WTC11 (cell line): ENCODE measurements around the gene DGCR8. TPM values are rescaled to one million over a fixed set of nuclear protein-coding genes. Genes with fewer than 3 reads are reported as not detected.

Experiments used
- ATAC-seq: fragments of 200-7000 bp; cut with Tn5 transposase; 2 replicates; pipeline ENCODE4 v1.10.0; 2021; ENCODE audit warnings: mild to moderate bottlenecking, moderate library complexity
- CTCF ChIA-PET: fragments of 300-600 bp; sonication (Branson Sonifier 250); formaldehyde crosslinking; loops from one replicate; lab custom pipeline; 2021; ENCODE audit warnings: antibody characterized with exemption; lab: Charles Lee
- POLR2A ChIA-PET: fragments of 350-600 bp; sonication (Branson Sonifier 250); formaldehyde crosslinking; loops from one replicate; lab custom pipeline; 2021; ENCODE audit warnings: antibody characterized with exemption; lab: Charles Lee
- DNase-seq: peaks from one replicate; pipeline ENCODE4 v3.0.0; 2021; ENCODE audit warnings: low spot score
- H3K27ac Mint-ChIP-seq: 2 replicates; pipeline ENCODE4 v1.8.0; 2021; ENCODE audit warnings: mixed read lengths
- H3K27me3 Mint-ChIP-seq: 2 replicates; pipeline ENCODE4 v1.8.0; 2021; ENCODE audit warnings: low read depth, mild to moderate bottlenecking, moderate library complexity, mixed read lengths
- H3K36me3 Mint-ChIP-seq: 2 replicates; pipeline ENCODE4 v1.8.0; 2021; ENCODE audit warnings: mixed read lengths
- H3K4me1 Mint-ChIP-seq: 2 replicates; pipeline ENCODE4 v1.8.0; 2022; ENCODE audit warnings: mixed read lengths
- H3K4me3 Mint-ChIP-seq: 2 replicates; pipeline ENCODE4 v1.8.0; 2021; ENCODE audit warnings: mild to moderate bottlenecking, moderate library complexity, mixed read lengths
- H3K9me3 Mint-ChIP-seq: 2 replicates; pipeline ENCODE4 v1.8.0; 2021; ENCODE audit warnings: mixed read lengths
- AFF4 ChIP-seq: sonication (generic); formaldehyde crosslinking; IDR thresholded peaks from 2 replicates; pipeline ENCODE4 v1.8.1; 2023; ENCODE audit warnings: mild to moderate bottlenecking, missing genetic modification reagents, borderline replicate concordance
- CREM ChIP-seq: sonication (generic); formaldehyde crosslinking; IDR thresholded peaks from 2 replicates; pipeline ENCODE4 v1.8.1; 2022; ENCODE audit warnings: mild to moderate bottlenecking, missing genetic modification reagents, moderate library complexity
- E2F5 ChIP-seq: sonication (generic); formaldehyde crosslinking; IDR thresholded peaks from 2 replicates; pipeline ENCODE4 v1.8.1; 2022; ENCODE audit warnings: mild to moderate bottlenecking, moderate library complexity, missing genetic modification reagents
- EMX1 ChIP-seq: fragments of 250-450 bp; sonication (Bioruptor Pico); IDR thresholded peaks from 2 replicates; pipeline ENCODE4 v1.8.0; 2021; ENCODE audit warnings: mild to moderate bottlenecking
- ERG ChIP-seq: fragments of 250-450 bp; sonication (Bioruptor Pico); IDR thresholded peaks from 2 replicates; pipeline ENCODE4 v1.8.0; 2021; ENCODE audit warnings: mild to moderate bottlenecking
- FOXK1 ChIP-seq: sonication (generic); formaldehyde crosslinking; IDR thresholded peaks from 2 replicates; pipeline ENCODE4 v1.8.0; 2022; ENCODE audit warnings: mild to moderate bottlenecking, moderate library complexity, missing genetic modification reagents
- FOXP1 ChIP-seq: sonication (generic); formaldehyde crosslinking; IDR thresholded peaks from 2 replicates; pipeline ENCODE4 v1.8.0; 2022; ENCODE audit warnings: missing genetic modification reagents, mild to moderate bottlenecking, moderate library complexity, borderline replicate concordance
- JUN ChIP-seq: sonication (generic); formaldehyde crosslinking; IDR thresholded peaks from 2 replicates; pipeline ENCODE4 v1.8.0; 2023; ENCODE audit warnings: mild to moderate bottlenecking, missing genetic modification reagents
- NR3C1 ChIP-seq: sonication (generic); formaldehyde crosslinking; conservative IDR thresholded peaks from 2 replicates; pipeline ENCODE4 v1.8.1; 2023; ENCODE audit warnings: low read depth, mild to moderate bottlenecking, missing genetic modification reagents
- PRRX2 ChIP-seq: fragments of 250-450 bp; sonication (Bioruptor Pico); IDR thresholded peaks from 2 replicates; pipeline ENCODE4 v1.8.0; 2021; ENCODE audit warnings: mild to moderate bottlenecking
- SP1 ChIP-seq: sonication (generic); formaldehyde crosslinking; conservative IDR thresholded peaks from 2 replicates; pipeline ENCODE4 v1.8.1; 2022; ENCODE audit warnings: missing genetic modification reagents
- ZNF121 ChIP-seq: sonication (generic); formaldehyde crosslinking; IDR thresholded peaks from 2 replicates; pipeline ENCODE4 v1.8.0; 2023; ENCODE audit warnings: missing genetic modification reagents
- ZNF138 ChIP-seq: sonication (generic); formaldehyde crosslinking; conservative IDR thresholded peaks from 2 replicates; pipeline ENCODE4 v1.8.1; 2022; ENCODE audit warnings: mild to moderate bottlenecking, moderate library complexity, missing genetic modification reagents
- ZNF219 ChIP-seq: sonication (generic); formaldehyde crosslinking; IDR thresholded peaks from 2 replicates; pipeline ENCODE4 v1.8.0; 2023; ENCODE audit warnings: missing genetic modification reagents, mild to moderate bottlenecking, borderline replicate concordance
- ZNF416 ChIP-seq: fragments of 250-450 bp; sonication (Bioruptor Pico); IDR thresholded peaks from 2 replicates; pipeline ENCODE4 v1.9.0; 2021; ENCODE audit warnings: mild to moderate bottlenecking, inconsistent platforms
- ZNF671 ChIP-seq: fragments of 250-450 bp; sonication (Bioruptor Pico); IDR thresholded peaks from 2 replicates; pipeline ENCODE4 v1.8.0; 2021; ENCODE audit warnings: mild to moderate bottlenecking
- total RNA-seq: library from RNA; stranded (reverse); gene quantifications from 3 replicates; pipeline ENCODE4 v1.2.3, GENCODE V29; 2021

DGCR8 gene
- total RNA-seq, 1 experiment from 2014 or later, result 55.0 TPM

GRCh38 chr22:20127869-20128618 lies 48.0 kb downstream of the DGCR8 start:
- ChIA-PET CTCF (no interaction called here), POLR2A (interaction anchor here (1.1 to 1.5 kb wide), 2 partner anchors 12 to 171 kb away, joined by 3 to 6 read pairs; partner anchors contain the start of genes RANBP1 and TRMT2A)
- H3K36me3 Mint-ChIP-seq, result peaks cover 35% of the 10 kb centered on the region
- peak overlapping the region; percentile 61 for H3K27ac Mint-ChIP-seq
- DNase-seq (no peak), ATAC-seq (no peak)
- TF ChIP-seq ZNF671, result peak; percentile 47; the same call in 1 of the 2 replicates
- no peak for TF ChIP-seq FOXP1 (CRISPR knock-in tag)
- 0 out of 2 replicates have a peak, but pooled peaks have one; percentile 21 for TF ChIP-seq ZNF121 (CRISPR knock-in tag)
- no peak for TF ChIP-seq E2F5 (CRISPR knock-in tag)
- 0 out of 2 replicates have a peak, but pooled peaks have one; percentile 9 for TF ChIP-seq ERG (CRISPR knock-in tag)
- H3K27me3 Mint-ChIP-seq, result no peaks in the 10 kb centered on the region
- H3K4me3 Mint-ChIP-seq, result no peak overlapping the region
- H3K9me3 Mint-ChIP-seq, result no peaks in the 10 kb centered on the region
- H3K4me1 Mint-ChIP-seq, result 0 out of 2 replicates have a peak, but pooled peaks cover 6% of the 10 kb centered on the region

GRCh38 chr22:20128619-20128901 lies 48.5 kb downstream of the DGCR8 start:
- DNase-seq (no peak), ATAC-seq (no peak)
- POLR2A ChIA-PET, result interaction anchor here (0.7 to 1.5 kb wide), 3 partner anchors 11 to 171 kb away, joined by 3 to 6 read pairs (median 3); partner anchors contain the start of genes RANBP1 and TRMT2A
- TF ChIP-seq EMX1 (CRISPR knock-in tag) (no peak), CREM (CRISPR knock-in tag) (0 out of 2 replicates have a peak, but pooled peaks have one; percentile 15), ZNF138 (CRISPR knock-in tag) (no peak)
- 0 out of 2 replicates have a peak, but pooled peaks cover 6% of the 10 kb centered on the region for H3K4me1 Mint-ChIP-seq
- H3K4me3 Mint-ChIP-seq, result no peak overlapping the region
- peaks cover 35% of the 10 kb centered on the region for H3K36me3 Mint-ChIP-seq
- CTCF ChIA-PET, result no interaction called here
- no peaks in the 10 kb centered on the region for H3K9me3 Mint-ChIP-seq
- H3K27me3 Mint-ChIP-seq, result no peaks in the 10 kb centered on the region
- H3K27ac Mint-ChIP-seq, result peak overlapping the region; percentile 85

- CTCF ChIA-PET, result interaction anchor here (0.7 to 2.5 kb wide), 6 partner anchors 25 to 170 kb away, joined by 3 to 13 read pairs (median 4); partner anchors contain the start of gene DGCR8
- peaks cover 32% of the 10 kb centered on the region for H3K36me3 Mint-ChIP-seq
- H3K9me3 Mint-ChIP-seq, result no peaks in the 10 kb centered on the region
- POLR2A ChIA-PET, result interaction anchor here (0.7 to 1.5 kb wide), 3 partner anchors 11 to 102 kb away, joined by 3 to 6 read pairs (median 3); partner anchors contain the start of genes RANBP1 and TRMT2A
- TF ChIP-seq FOXK1 (peak; percentile 47; the same call in 1 of the 2 replicates), ZNF219 (CRISPR knock-in tag) (no peak), AFF4 (CRISPR knock-in tag) (no peak), FOXP1 (CRISPR knock-in tag) (peak; percentile 52; the same call in 1 of the 2 replicates), NR3C1 (CRISPR knock-in tag) (no peak), PRRX2 (CRISPR knock-in tag) (peak; percentile 81), JUN (no peak), ZNF416 (CRISPR knock-in tag) (0 out of 2 replicates have a peak, but pooled peaks have one; percentile 67), SP1 (CRISPR knock-in tag) (0 out of 2 replicates have a peak, but pooled peaks have one; percentile 40)
- DNase-seq (peak; percentile 65), ATAC-seq (peak; percentile 24)
- H3K27ac Mint-ChIP-seq, result peak overlapping the region; percentile 85
- H3K4me3 Mint-ChIP-seq, result no peak overlapping the region
- 0 out of 2 replicates have a peak, but pooled peaks cover 6% of the 10 kb centered on the region for H3K4me1 Mint-ChIP-seq
- H3K27me3 Mint-ChIP-seq, result no peaks in the 10 kb centered on the region
These were observed 49.1 kb downstream of the DGCR8 start for GRCh38 chr22:20128902-20129746.
